Measurements from ENCODE around the gene PSMC2.

The PSMC2 gene

DNA sequence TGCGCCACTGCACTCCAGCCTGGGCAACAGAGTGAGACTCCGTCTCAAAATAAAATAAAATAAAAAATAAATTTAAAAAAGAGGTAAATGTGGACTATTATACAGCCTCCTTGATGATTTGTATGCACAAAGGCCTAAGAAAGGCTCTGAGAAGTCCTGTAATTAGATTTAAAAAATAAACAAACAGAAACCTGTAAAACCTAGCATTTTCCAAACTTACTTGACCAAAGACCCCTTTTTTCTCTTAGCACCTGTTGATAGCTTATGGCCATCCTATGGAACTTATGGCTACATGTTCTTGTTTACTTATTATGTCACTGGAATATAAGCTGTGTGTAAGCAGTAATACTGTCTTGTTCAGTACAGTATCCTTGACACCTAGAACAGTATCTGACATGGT lies 8.6 kb upstream of the PSMC2 start:
- TF ChIP-seq POLR2A (IDR thresholded peaks at IDR 0.05; ENCODE audit: low read depth, low read length) = no peak
- no peak for TF ChIP-seq PAX5 (IDR thresholded peaks at IDR 0.05; ENCODE audit: insufficient read depth, low read length, severe bottlenecking)
- TF ChIP-seq POU2F2 (IDR thresholded peaks at IDR 0.05; ENCODE audit: low read depth, low read length) = no peak
- TF ChIP-seq POLR2AphosphoS5 (IDR thresholded peaks at IDR 0.05; ENCODE audit: low read depth, low read length) = no peak
- no peak for TF ChIP-seq TAF1 (IDR thresholded peaks at IDR 0.05; ENCODE audit: low read depth, low read length)
- TF ChIP-seq SPI1 (IDR thresholded peaks at IDR 0.05; ENCODE audit: low read depth, low read length) = no peak
- FAIRE-seq (no peak), DNase-seq (ENCODE audit: insufficient read length, low spot score) (no peak)

DNA sequence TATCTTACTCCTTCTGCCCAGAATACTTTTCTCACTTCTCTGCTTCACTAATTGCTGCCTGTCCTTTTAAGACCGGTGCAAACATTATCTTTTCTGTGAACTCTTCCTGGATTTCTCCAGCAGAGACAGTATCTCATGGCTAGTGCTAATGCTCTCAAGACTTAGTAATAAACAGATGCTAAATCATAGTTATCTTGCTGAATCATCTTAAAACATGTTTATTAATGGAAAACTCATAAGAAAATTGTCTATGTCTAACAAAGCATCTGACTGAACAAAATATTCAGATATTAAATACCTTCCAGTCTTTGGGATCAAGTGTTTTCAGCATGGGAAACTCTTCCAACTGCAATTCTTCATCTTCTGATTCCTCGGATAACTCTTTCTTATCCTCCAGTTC lies 6.0 kb upstream of the PSMC2 start:
- no peak for DNase-seq (ENCODE audit: insufficient read length, low spot score)
- TF ChIP-seq POLR2A (IDR thresholded peaks at IDR 0.05; ENCODE audit: low read depth, low read length) = no peak
- no peak for TF ChIP-seq SPI1 (IDR thresholded peaks at IDR 0.05; ENCODE audit: low read depth, low read length)
- TF ChIP-seq POU2F2 (IDR thresholded peaks at IDR 0.05; ENCODE audit: low read depth, low read length) = no peak
- TF ChIP-seq TAF1 (IDR thresholded peaks at IDR 0.05; ENCODE audit: low read depth, low read length) = no peak
- no peak for TF ChIP-seq PAX5 (IDR thresholded peaks at IDR 0.05; ENCODE audit: insufficient read depth, low read length, severe bottlenecking)
- TF ChIP-seq POLR2AphosphoS5 (IDR thresholded peaks at IDR 0.05; ENCODE audit: low read depth, low read length) = no peak
- no peak for FAIRE-seq

DNA sequence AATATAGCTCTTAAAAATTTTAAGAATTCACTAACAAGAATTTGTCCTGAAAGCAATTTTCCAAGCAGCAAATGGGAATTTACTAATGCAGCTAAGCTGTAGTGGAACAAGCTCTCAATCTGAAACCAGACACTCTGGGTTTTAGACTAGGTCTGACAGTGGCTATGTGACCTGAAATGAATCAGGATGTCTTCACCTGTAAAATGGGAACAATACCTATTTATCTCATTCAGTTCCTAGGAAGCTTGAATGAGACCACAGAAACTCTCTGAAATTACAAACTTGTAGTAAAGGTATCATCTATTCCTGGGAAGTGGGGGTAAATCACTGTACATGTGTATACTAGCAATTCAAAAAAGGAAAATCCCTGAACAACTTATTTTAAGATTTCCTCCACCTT lies 4.1 kb upstream of the PSMC2 start:
- DNase-seq (ENCODE audit: insufficient read length, low spot score) = no peak
- TF ChIP-seq TAF1 (IDR thresholded peaks at IDR 0.05; ENCODE audit: low read depth, low read length) (no peak), POLR2AphosphoS5 (IDR thresholded peaks at IDR 0.05; ENCODE audit: low read depth, low read length) (no peak), SPI1 (IDR thresholded peaks at IDR 0.05; ENCODE audit: low read depth, low read length) (no peak)
- no peak for FAIRE-seq

DNA sequence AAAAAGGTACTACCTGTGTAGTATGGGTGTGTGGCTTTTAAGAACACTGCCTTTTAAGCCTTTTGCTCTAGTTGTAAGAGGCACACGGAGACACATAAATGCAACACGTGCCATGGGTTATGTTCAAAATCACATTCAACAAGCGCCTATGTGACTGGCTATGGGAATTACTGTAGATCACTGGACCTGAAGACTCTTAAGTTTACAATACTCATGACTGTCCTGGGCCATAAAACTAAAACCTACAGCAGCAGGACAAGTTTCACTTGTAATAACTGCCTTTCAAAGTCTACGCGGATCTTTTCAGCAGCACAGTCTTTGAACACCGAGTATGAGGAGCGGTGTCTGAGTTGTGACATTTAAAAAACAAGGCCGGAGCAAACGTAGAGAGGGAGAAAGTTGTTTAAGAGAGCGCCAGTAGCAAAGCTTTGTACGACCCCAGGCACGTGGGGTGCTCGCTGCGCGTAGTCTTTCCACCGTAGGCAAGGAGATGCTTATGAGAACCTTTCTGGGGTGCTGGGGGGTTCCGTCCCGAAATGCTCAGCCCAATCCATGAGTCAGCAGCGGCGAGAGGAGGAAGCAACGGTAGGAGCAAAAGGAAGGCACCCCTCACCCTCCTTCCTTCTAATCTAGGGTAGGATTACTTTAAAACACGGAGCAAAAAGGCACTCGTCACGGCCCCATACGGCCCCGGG lies 3.5 kb upstream of the PSMC2 start:
- peak; percentile 15 for DNase-seq (ENCODE audit: insufficient read length, low spot score)
- peak; percentile 5 for FAIRE-seq

DNA sequence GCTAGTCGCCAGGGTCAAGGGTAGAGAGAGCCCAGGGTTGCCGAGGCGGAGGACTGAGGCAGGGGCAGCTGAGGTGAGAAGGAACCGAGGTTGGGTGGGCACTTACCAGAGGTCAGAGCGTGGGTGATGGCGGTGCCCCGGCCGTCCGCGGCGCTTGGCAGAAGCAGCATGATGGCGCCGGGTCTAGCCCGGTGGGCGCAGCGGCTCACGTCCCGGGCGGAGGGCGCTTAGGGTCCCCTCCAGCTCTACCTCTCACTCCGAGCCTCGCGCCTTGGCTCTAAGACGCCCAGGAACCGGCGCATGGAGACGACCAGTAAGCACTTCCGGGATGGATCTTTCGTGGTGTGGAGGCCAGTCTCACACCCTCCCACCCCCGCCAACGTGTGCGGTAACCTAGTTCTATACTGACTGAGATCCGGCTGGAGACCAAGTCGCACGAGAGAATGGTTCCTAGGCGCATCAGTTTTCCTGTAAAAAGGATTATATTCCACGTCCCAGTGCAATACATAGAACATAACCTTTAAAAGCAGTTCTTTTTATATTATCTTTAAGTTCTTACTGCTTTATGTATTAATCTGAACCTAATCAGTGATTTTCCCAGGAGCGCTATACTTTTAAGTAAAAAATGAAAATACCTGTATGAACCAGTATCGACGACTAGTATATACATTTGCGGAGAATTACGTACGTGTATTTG lies 2.8 kb upstream of the PSMC2 start, which contains the start of gene DNAJC2:
Gene DNAJC2, minus strand, starts transcription at position 315 of the 697 bp plus-strand sequence. Its CDS starts 145 bp downstream, at position 170.
- TF ChIP-seq SPI1 (IDR thresholded peaks at IDR 0.05; ENCODE audit: low read depth, low read length) = no peak
- peak; percentile 84 for TF ChIP-seq POU2F2 (IDR thresholded peaks at IDR 0.05; ENCODE audit: low read depth, low read length)
- TF ChIP-seq POLR2A (IDR thresholded peaks at IDR 0.05; ENCODE audit: low read depth, low read length) = peak; percentile 92
- TF ChIP-seq TAF1 (IDR thresholded peaks at IDR 0.05; ENCODE audit: low read depth, low read length) = peak; percentile 89
- TF ChIP-seq PAX5 (IDR thresholded peaks at IDR 0.05; ENCODE audit: insufficient read depth, low read length, severe bottlenecking) = no peak
- peak; percentile 92 for TF ChIP-seq POLR2AphosphoS5 (IDR thresholded peaks at IDR 0.05; ENCODE audit: low read depth, low read length)
- FAIRE-seq (peak; percentile 78), DNase-seq (ENCODE audit: insufficient read length, low spot score) (peak; percentile 71)

More for the DNA sequence above, 3.5 kb upstream of the PSMC2 start:
- TF ChIP-seq POLR2A (IDR thresholded peaks at IDR 0.05; ENCODE audit: low read depth, low read length) = no peak
- no peak for TF ChIP-seq TAF1 (IDR thresholded peaks at IDR 0.05; ENCODE audit: low read depth, low read length)
- no peak for TF ChIP-seq SPI1 (IDR thresholded peaks at IDR 0.05; ENCODE audit: low read depth, low read length)
- no peak for TF ChIP-seq PAX5 (IDR thresholded peaks at IDR 0.05; ENCODE audit: insufficient read depth, low read length, severe bottlenecking)
- no peak for TF ChIP-seq POU2F2 (IDR thresholded peaks at IDR 0.05; ENCODE audit: low read depth, low read length)
- no peak for TF ChIP-seq POLR2AphosphoS5 (IDR thresholded peaks at IDR 0.05; ENCODE audit: low read depth, low read length)

DNA sequence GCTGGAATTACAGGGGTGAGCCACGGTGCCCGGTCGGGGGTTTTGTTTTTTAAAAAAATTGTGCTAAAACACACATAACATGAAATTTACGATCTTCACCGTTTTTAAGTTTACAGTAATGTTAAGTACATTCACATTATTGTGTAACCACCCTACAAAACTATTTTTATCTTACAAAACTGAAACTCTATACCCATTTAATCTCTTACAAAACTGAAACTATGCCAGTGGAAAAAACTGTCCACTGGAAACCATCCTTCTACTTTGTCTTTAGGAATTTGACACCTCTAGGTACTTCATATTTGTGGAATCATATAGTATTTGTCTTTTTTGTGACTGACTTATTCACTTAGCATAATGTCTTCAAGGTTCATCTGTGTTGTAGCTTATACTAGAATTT lies 1.0 kb upstream of the PSMC2 start:
- no peak for DNase-seq (ENCODE audit: insufficient read length, low spot score)
- no peak for FAIRE-seq
- no peak for TF ChIP-seq POLR2A (IDR thresholded peaks at IDR 0.05; ENCODE audit: low read depth, low read length)
- no peak for TF ChIP-seq PAX5 (IDR thresholded peaks at IDR 0.05; ENCODE audit: insufficient read depth, low read length, severe bottlenecking)
- no peak for TF ChIP-seq SPI1 (IDR thresholded peaks at IDR 0.05; ENCODE audit: low read depth, low read length)
- TF ChIP-seq TAF1 (IDR thresholded peaks at IDR 0.05; ENCODE audit: low read depth, low read length) = no peak
- TF ChIP-seq POLR2AphosphoS5 (IDR thresholded peaks at IDR 0.05; ENCODE audit: low read depth, low read length) = no peak
- no peak for TF ChIP-seq POU2F2 (IDR thresholded peaks at IDR 0.05; ENCODE audit: low read depth, low read length)

DNA sequence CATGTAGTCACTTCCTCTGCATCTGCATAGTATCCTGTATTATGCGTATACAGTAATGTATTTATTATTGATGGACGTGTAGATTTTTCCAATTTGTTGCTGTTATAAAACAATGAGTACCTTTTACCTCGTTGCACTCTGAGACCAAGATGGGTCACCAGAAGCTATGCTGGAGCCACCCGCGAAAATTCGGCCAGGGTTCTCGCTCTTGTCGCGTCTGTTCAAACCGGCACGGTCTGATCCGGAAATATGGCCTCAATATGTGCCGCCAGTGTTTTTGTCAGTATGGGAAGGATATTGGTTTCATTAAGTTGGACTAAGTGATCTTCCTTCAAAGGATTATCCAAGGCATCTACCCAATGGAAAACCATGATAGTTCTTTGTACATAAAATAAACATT lies 1.0 kb downstream of the PSMC2 start:
- no peak for DNase-seq (ENCODE audit: insufficient read length, low spot score)
- FAIRE-seq = no peak
- TF ChIP-seq SPI1 (IDR thresholded peaks at IDR 0.05; ENCODE audit: low read depth, low read length) (no peak), TAF1 (IDR thresholded peaks at IDR 0.05; ENCODE audit: low read depth, low read length) (no peak), POU2F2 (IDR thresholded peaks at IDR 0.05; ENCODE audit: low read depth, low read length) (no peak), POLR2AphosphoS5 (IDR thresholded peaks at IDR 0.05; ENCODE audit: low read depth, low read length) (no peak), POLR2A (IDR thresholded peaks at IDR 0.05; ENCODE audit: low read depth, low read length) (no peak), PAX5 (IDR thresholded peaks at IDR 0.05; ENCODE audit: insufficient read depth, low read length, severe bottlenecking) (no peak)

DNA sequence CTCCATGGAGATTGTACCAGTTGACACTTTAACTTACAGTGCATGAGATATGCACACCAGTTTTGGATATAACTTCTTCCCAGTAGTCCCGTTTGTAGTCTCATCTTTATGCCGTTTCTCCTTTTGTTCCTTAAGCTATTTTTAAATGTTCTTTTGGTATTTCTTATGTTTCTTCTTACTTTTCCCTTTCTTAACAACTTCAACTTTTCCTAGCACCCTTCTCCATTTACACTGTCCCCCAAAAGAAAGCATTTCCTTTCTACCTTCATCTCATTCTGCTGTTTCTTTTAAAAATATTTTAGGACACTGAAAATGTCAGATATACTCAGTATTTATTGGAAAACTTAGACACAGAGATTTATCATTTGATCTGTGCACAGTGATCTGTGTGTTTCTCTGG lies 1.5 kb downstream of the PSMC2 start:
- FAIRE-seq (no peak), DNase-seq (ENCODE audit: insufficient read length, low spot score) (no peak)
- TF ChIP-seq SPI1 (IDR thresholded peaks at IDR 0.05; ENCODE audit: low read depth, low read length) = no peak
- TF ChIP-seq PAX5 (IDR thresholded peaks at IDR 0.05; ENCODE audit: insufficient read depth, low read length, severe bottlenecking) = no peak
- TF ChIP-seq POU2F2 (IDR thresholded peaks at IDR 0.05; ENCODE audit: low read depth, low read length) = no peak
- TF ChIP-seq POLR2AphosphoS5 (IDR thresholded peaks at IDR 0.05; ENCODE audit: low read depth, low read length) = no peak
- TF ChIP-seq POLR2A (IDR thresholded peaks at IDR 0.05; ENCODE audit: low read depth, low read length) = no peak
- no peak for TF ChIP-seq TAF1 (IDR thresholded peaks at IDR 0.05; ENCODE audit: low read depth, low read length)

DNA sequence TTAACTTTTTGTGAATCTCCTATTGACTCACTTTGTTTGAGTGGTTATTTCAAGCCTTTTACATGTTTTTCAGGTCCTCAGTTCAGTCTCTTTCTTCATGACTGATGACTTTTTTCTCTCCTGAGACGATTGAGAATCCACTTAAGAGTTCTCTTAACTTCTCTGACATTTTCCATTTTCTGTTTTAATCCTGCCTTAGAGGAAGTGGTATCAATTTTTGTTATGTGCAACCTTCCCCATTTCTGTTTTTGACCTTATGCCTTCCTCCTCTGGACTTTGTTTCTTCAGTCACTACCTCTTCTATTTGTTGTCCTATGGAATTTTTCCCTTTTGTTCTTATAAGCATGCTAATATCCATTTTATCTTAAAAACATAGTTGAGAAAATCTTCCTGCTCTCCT lies 2.4 kb downstream of the PSMC2 start:
- TF ChIP-seq TAF1 (IDR thresholded peaks at IDR 0.05; ENCODE audit: low read depth, low read length) = no peak
- TF ChIP-seq POLR2AphosphoS5 (IDR thresholded peaks at IDR 0.05; ENCODE audit: low read depth, low read length) = no peak
- TF ChIP-seq SPI1 (IDR thresholded peaks at IDR 0.05; ENCODE audit: low read depth, low read length) = no peak
- no peak for TF ChIP-seq PAX5 (IDR thresholded peaks at IDR 0.05; ENCODE audit: insufficient read depth, low read length, severe bottlenecking)
- no peak for TF ChIP-seq POLR2A (IDR thresholded peaks at IDR 0.05; ENCODE audit: low read depth, low read length)
- no peak for DNase-seq (ENCODE audit: insufficient read length, low spot score)
- FAIRE-seq = no peak

All from GM12891 (cell line).